HG03280 (cell line): Measurements from ENCODE around the gene EVX1.

Experiments
- ATAC-seq: cut with Tn5 transposase; IDR thresholded peaks from one replicate; pipeline ENCODE4 v1.9.1; 2021; ENCODE audit warnings: mild to moderate bottlenecking, moderate library complexity; ENCODE audit not compliant: unreplicated experiment

Gene EVX1

GRCh38 chr7:27204851-27205322, 37.7 kb upstream of the EVX1 start:
- ATAC-seq, result no peak

- ATAC-seq, result no peak
Measured at GRCh38 chr7:27205325-27206280, 37.0 kb upstream of the EVX1 start.

GRCh38 chr7:27207348-27207985, 35.1 kb upstream of the EVX1 start:
- ATAC-seq, result no peak

GRCh38 chr7:27208998-27209397, 33.6 kb upstream of the EVX1 start:
- no peak for ATAC-seq

GRCh38 chr7:27209933-27210440, 32.6 kb upstream of the EVX1 start:
- ATAC-seq, result no peak

- no peak for ATAC-seq
Measured at GRCh38 chr7:27210441-27211083, 32.0 kb upstream of the EVX1 start.

GRCh38 chr7:27211084-27211446, 31.5 kb upstream of the EVX1 start:
- ATAC-seq, result no peak

GRCh38 chr7:27211764-27212204, 30.8 kb upstream of the EVX1 start:
- no peak for ATAC-seq

- ATAC-seq, result no peak
Measured at GRCh38 chr7:27212497-27213432, 29.8 kb upstream of the EVX1 start.

- ATAC-seq, result no peak
Measured at GRCh38 chr7:27213433-27214238, 29.0 kb upstream of the EVX1 start.

- no peak for ATAC-seq
Measured at GRCh38 chr7:27214239-27214950, 28.2 kb upstream of the EVX1 start.

GRCh38 chr7:27215356-27215755, 27.2 kb upstream of the EVX1 start:
- no peak for ATAC-seq

GRCh38 chr7:27217951-27218350, 24.7 kb upstream of the EVX1 start:
- no peak for ATAC-seq

- ATAC-seq, result no peak
Measured at GRCh38 chr7:27219821-27220220, 22.8 kb upstream of the EVX1 start.

GRCh38 chr7:27220440-27220955, 22.1 kb upstream of the EVX1 start:
- ATAC-seq, result no peak

GRCh38 chr7:27221201-27221797, 21.3 kb upstream of the EVX1 start:
- ATAC-seq, result no peak

GRCh38 chr7:27223941-27224575, 18.5 kb upstream of the EVX1 start:
- ATAC-seq, result no peak
